Measurements from ENCODE around the gene CAMK4. TPM values are rescaled to one million over a fixed set of nuclear protein-coding genes. Genes with fewer than 3 reads are reported as not detected.

Gene CAMK4
- total and polyA plus RNA-seq, 2 of the 8 experiments (the other 6 are each of a cell fraction or from before 2014, with no cell fraction given), result 1.8 to 8.3 TPM

GRCh38 chr5:111507276-111507675 lies 283.1 kb downstream of the CAMK4 start (continued):
- TF ChIP-seq CHD7 (IDR thresholded peaks at IDR 0.05; ENCODE audit: insufficient replicate concordance, low read length) (no peak), EZH2 (IDR thresholded peaks at IDR 0.05; ENCODE audit: low read depth, low read length, severe bottlenecking) (no peak), SP1 (IDR thresholded peaks at IDR 0.05; ENCODE audit: low read depth, low read length) (no peak), RFX5 (IDR thresholded peaks at IDR 0.05; ENCODE audit: borderline replicate concordance, low read depth, low read length) (no peak), SP2 (IDR thresholded peaks at IDR 0.05; ENCODE audit: low read length) (no peak), BACH1 (IDR thresholded peaks at IDR 0.05; ENCODE audit: low read length) (no peak), CBX8 (IDR thresholded peaks at IDR 0.05; ENCODE audit: borderline replicate concordance, low read depth, low read length) (no peak), BCL11A (IDR thresholded peaks at IDR 0.05; ENCODE audit: low read depth in 2 of 2, low read length in 2 of 2) (no peak), TCF12 (IDR thresholded peaks at IDR 0.05; ENCODE audit: low read depth, low read length) (no peak), MAX (IDR thresholded peaks at IDR 0.05) (no peak), ATF3 (IDR thresholded peaks at IDR 0.05; ENCODE audit: insufficient read depth, low read depth, low read length) (no peak), GABPA (IDR thresholded peaks at IDR 0.05; ENCODE audit: borderline replicate concordance, insufficient read depth, low read length) (no peak)

All from H1 (cell line).